ENCODE measurements around the gene R3HDM4. TPM values are rescaled to one million over a fixed set of nuclear protein-coding genes. Genes with fewer than 3 reads are reported as not detected.
A peak's percentile ranks its signal among the peaks of the same experiment; 100 is the strongest.

The R3HDM4 gene
- total and polyA plus RNA-seq, 9 of the 15 experiments (the other 6 are each of a cell fraction or from before 2014, with no cell fraction given), result 3.2 to 154 (median 59.0) TPM

GRCh38 chr19:861756-862580 is 51.1 kb downstream of the R3HDM4 start (continued):
- TF ChIP-seq, protein P1, sequence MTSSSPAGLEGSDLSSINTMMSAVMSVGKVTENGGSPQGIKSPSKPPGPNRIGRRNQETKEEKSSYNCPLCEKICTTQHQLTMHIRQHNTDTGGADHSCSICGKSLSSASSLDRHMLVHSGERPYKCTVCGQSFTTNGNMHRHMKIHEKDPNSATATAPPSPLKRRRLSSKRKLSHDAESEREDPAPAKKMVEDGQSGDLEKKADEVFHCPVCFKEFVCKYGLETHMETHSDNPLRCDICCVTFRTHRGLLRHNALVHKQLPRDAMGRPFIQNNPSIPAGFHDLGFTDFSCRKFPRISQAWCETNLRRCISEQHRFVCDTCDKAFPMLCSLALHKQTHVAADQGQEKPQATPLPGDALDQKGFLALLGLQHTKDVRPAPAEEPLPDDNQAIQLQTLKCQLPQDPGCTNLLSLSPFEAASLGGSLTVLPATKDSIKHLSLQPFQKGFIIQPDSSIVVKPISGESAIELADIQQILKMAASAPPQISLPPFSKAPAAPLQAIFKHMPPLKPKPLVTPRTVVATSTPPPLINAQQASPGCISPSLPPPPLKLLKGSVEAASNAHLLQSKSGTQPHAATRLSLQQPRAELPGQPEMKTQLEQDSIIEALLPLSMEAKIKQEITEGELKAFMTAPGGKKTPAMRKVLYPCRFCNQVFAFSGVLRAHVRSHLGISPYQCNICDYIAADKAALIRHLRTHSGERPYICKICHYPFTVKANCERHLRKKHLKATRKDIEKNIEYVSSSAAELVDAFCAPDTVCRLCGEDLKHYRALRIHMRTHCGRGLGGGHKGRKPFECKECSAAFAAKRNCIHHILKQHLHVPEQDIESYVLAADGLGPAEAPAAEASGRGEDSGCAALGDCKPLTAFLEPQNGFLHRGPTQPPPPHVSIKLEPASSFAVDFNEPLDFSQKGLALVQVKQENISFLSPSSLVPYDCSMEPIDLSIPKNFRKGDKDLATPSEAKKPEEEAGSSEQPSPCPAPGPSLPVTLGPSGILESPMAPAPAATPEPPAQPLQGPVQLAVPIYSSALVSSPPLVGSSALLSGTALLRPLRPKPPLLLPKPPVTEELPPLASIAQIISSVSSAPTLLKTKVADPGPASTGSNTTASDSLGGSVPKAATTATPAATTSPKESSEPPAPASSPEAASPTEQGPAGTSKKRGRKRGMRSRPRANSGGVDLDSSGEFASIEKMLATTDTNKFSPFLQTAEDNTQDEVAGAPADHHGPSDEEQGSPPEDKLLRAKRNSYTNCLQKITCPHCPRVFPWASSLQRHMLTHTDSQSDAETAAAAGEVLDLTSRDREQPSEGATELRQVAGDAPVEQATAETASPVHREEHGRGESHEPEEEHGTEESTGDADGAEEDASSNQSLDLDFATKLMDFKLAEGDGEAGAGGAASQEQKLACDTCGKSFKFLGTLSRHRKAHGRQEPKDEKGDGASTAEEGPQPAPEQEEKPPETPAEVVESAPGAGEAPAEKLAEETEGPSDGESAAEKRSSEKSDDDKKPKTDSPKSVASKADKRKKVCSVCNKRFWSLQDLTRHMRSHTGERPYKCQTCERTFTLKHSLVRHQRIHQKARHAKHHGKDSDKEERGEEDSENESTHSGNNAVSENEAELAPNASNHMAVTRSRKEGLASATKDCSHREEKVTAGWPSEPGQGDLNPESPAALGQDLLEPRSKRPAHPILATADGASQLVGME (CRISPR knock-in tag; IDR thresholded peaks at IDR 0.05), result peak; percentile 58; the same call in 1 of the 2 replicates
- TF ChIP-seq CTCF (IDR thresholded peaks at IDR 0.05 in 2 of 3, conservative IDR thresholded peaks at IDR 0.05 in 1 of 3; ENCODE audit: insufficient read depth in 2 of 3, low read depth in 1 of 3, low read length in 3 of 3) (peak; percentile 59 to 93 (median 87)), SIN3B (IDR thresholded peaks at IDR 0.05; ENCODE audit: low read depth) (peak; percentile 52; the same call in 1 of the 2 replicates), EP400 (IDR thresholded peaks at IDR 0.05) (peak; percentile 87; the same call in 1 of the 2 replicates), MGA (IDR thresholded peaks at IDR 0.05) (peak; percentile 96)

Data from K562 (cell line).